Heart right ventricle (tissue), 16 donors: ENCODE measurements around the gene MUTYH. TPM values are rescaled to one million over a fixed set of nuclear protein-coding genes. Genes with fewer than 3 reads are reported as not detected.

Experiments used
- ATAC-seq, 8 donors: fragments of 200-7000 bp; cut with Tn5 transposase; one replicate each; pipeline ENCODE4 v1.9.1; 2020; ENCODE audit warnings: mild to moderate bottlenecking in 8 of 8, moderate library complexity in 8 of 8, moderate number of reproducible peaks in 1 of 8
- DNase-seq, 2 donors: peaks; one replicate each; pipeline ENCODE4 v3.0.0-alpha.2; 2020
- H3K27ac ChIP-seq, 10 donors: fragments of 200-600 bp; sonication (generic) in 2 of 10; one replicate each; pipeline versions ENCODE4 v1.5.0 to v1.8.0; 2020 to 2022; ENCODE audit warnings: mild to moderate bottlenecking in 3 of 10
- H3K27me3 ChIP-seq, 7 donors: fragments of 200-600 bp; one replicate each; pipeline ENCODE4 v1.8.0; 2021 to 2022; ENCODE audit warnings: mild to moderate bottlenecking in 2 of 7
- H3K36me3 ChIP-seq, 9 donors: fragments of 200-600 bp; sonication (generic) in 1 of 9; one replicate each; pipeline versions ENCODE4 v1.5.0 to v1.8.0; 2020 to 2022; ENCODE audit warnings: mild to moderate bottlenecking in 2 of 9
- H3K4me1 ChIP-seq, 9 donors: fragments of 200-600 bp; sonication (generic) in 1 of 9; one replicate each; pipeline versions ENCODE4 v1.5.0 to v1.8.0; 2020 to 2022; ENCODE audit warnings: mild to moderate bottlenecking in 4 of 9
- H3K4me3 ChIP-seq, 10 donors: fragments of 200-600 bp; sonication (generic) in 2 of 10; one replicate each; pipeline versions ENCODE4 v1.5.0 to v1.8.0; 2020 to 2022; ENCODE audit warnings: mild to moderate bottlenecking in 7 of 10, moderate library complexity in 2 of 10
- H3K9me3 ChIP-seq, 11 donors: fragments of 200-600 bp in 10 of 11; sonication (generic) in 2 of 11; one replicate each; pipeline versions ENCODE4 v1.5.0 to v1.8.0; 2013 to 2022; ENCODE audit warnings: mild to moderate bottlenecking in 2 of 11, control low read depth in 1 of 11, moderate library complexity in 1 of 11
- CTCF ChIP-seq, 9 donors: fragments of 200-600 bp; sonication (generic) in 2 of 9; IDR thresholded peaks; one replicate each; pipeline versions ENCODE4 v1.5.0 to v1.8.0; 2021 to 2022; ENCODE audit warnings: antibody characterized with exemption in 9 of 9, mild to moderate bottlenecking in 5 of 9, moderate library complexity in 1 of 9
- WGBS, 2 donors: extraction: QIAGEN DNeasy Blood & Tissue Kit; methylation state at CpG; one replicate each; pipeline ENCODE4 v1.1.7; 2013; ENCODE audit warnings: inconsistent platforms in 1 of 2; 5-methylcytosine and 5-hydroxymethylcytosine counted together
- intact Hi-C, 10 donors: fragments of 100-400 bp; cut with DNase I; formaldehyde crosslinking; loops; one replicate each; pipeline versions ENCODE4 v1.11.1 to v1.14.2; 2022
- polyA plus RNA-seq, 2 donors: library from polyadenylated mRNA; stranded (reverse); fragments of 200-250 nt; gene quantifications; one replicate each; pipeline ENCODE4 v1.2.3, GENCODE V29; 2013
- total RNA-seq, 10 donors: library from RNA; stranded (reverse); fragmentation: NEBNext Ultra II Directional in 3 of 10; extraction: Animal tissue kit (Norgen Biotek cat#: 25700) in 3 of 10; gene quantifications; one replicate each; pipeline versions ENCODE4 v1.2.1 to v1.2.4, GENCODE V29; 2021 to 2023
- donor health status: Arrhythmogenic right ventricular cardiomyopathy.
- donor health status: ischemic (EF 13 %, LVEDD 7.1; RV severe dilation, severe dysfunction).
- donor health status: healthy with polysubstance abuse.
- donor health status: DM: no; HTN: yes; CAD: no.
- donor health status: DM: no; HTN: no; CAD: no.
- donor health status: ischemic (EF 25% LVEDD 6.9; RV normal size, moderate dysfunction).
- donor health status: ischemic (EF 25% LVEDD 5.7; RV mildly dilated, moderate dysfunction).
- donor health status: healthy.
- donor health status: DM: yes; HTN: yes; CAD: no.
- donor health status: Ischemic cardiomyopathy.
- donor health status: ischemic (EF 35%, LVEDD 5.7; RV mildly dilated, moderate dysfunction).
- donor health status: nonischemic (EF 11% LVEDD 7.7; RV severe dilation, severe dysfunction).
- donor health status: DM: yes; HTN: yes; CAD: no.
- donor health status: PGD.
- donor health status: ischemic (EF 29% LVEDD 5.4; RV normal size, mild dysfunction).
- donor health status: nonischemic (EF 23%, LVEDD 6.1; RV moderate dilation, normal function).

Gene MUTYH
- total and polyA plus RNA-seq, 12 donors = 6.0 to 20.3 (median 9.4) TPM

DNA sequence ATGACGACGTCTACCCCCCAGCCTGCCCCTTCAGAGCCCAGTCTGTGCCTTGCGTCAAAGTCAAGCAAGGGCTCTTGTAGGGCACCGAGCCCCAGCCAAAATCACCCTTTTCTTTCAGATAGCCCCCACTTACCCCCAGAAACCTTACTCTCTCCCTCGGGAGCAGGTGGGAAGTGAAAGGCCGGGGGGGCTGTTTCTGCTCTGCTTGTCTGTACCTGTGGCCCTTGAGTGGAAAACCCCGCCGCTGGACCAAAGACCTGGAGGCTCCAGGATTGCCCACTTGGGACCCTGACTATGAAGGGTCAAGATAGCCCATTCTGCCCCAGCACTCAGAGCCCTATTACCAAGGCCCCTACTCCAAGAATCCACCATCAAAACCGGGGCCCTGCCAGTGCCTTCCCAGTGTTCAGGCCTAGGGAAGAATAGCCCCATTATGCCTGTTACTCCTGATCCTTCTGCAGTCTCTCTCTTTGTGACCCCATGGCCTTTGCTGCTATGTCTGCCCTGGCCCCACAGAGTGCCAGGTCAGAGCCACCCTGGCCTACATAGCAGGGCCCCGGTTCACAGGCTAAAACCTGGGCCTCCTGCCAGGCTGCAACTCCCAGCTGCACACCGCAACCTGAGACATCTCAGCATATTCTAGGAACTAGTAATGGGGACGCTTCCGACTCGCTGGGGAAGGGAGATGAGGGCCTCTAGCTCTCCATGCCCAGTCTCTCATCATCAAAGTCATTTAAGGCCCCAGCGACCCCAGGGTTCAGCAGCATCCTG is 35.7 kb downstream of the MUTYH start:
- ATAC-seq (peak in 1 of 8 donors; percentile 1), DNase-seq (peak; percentile 22 to 30)
- peaks cover 0 to 17% (median 10%) of the 10 kb centered on the region in 9 donors for H3K4me1 ChIP-seq
- peak overlapping the region; percentile 36 to 94 (median 82) for H3K4me3 ChIP-seq
- H3K9me3 ChIP-seq = no peaks in the 10 kb centered on the region
- no peaks in the 10 kb centered on the region for H3K36me3 ChIP-seq
- H3K27ac ChIP-seq = peak overlapping the region; percentile 76 to 96 (median 93)
- intact Hi-C loops = loop anchor here in 9 of 10 donors (5.0 to 10.0 kb wide), 10 partner anchors 188 to 587 kb away; partner anchors contain the start of genes BEST4 (in 3 of the 9), KIF2C (in 3 of the 9), TESK2 (in 3 of the 9) and RNU5D-1 (in 2 of the 9)
- 42 to 45% methylated on average over 15 of the region's 15 CpGs for WGBS, 2 donors
- TF ChIP-seq CTCF (IDR thresholded peaks at IDR 0.05) = no peak
- H3K27me3 ChIP-seq = no peaks in the 10 kb centered on the region

- TF ChIP-seq CTCF (IDR thresholded peaks at IDR 0.05) = peak in 8 of 9 donors; percentile 42 to 83 (median 72)
- intact Hi-C loops = loop anchor here in 9 of 10 donors (1.0 to 10.0 kb wide), 14 partner anchors 189 to 586 kb away; partner anchors contain the start of genes BEST4 (in 3 of the 9), KIF2C (in 3 of the 9), RNU5D-1 (in 3 of the 9) and TESK2 (in 3 of the 9)
- Histone ChIP-seq H3K9me3 (no peaks in the 10 kb centered on the region), H3K27me3 (no peaks in the 10 kb centered on the region), H3K4me3 (peak overlapping the region; percentile 36 to 94 (median 82)), H3K27ac (peak overlapping the region; percentile 76 to 96 (median 94)), H3K36me3 (no peaks in the 10 kb centered on the region), H3K4me1 (peaks cover 0 to 17% (median 10%) of the 10 kb centered on the region in 9 donors)
- DNase-seq = peak; percentile 99
- 0 to 1% methylated on average over 54 to 68 of the region's 68 CpGs for WGBS, 2 donors
- peak; percentile 97 to 98 (median 98) for ATAC-seq
These were observed 36.5 kb downstream of the MUTYH start for GRCh38 chr1:45303520-45304310.

DNA sequence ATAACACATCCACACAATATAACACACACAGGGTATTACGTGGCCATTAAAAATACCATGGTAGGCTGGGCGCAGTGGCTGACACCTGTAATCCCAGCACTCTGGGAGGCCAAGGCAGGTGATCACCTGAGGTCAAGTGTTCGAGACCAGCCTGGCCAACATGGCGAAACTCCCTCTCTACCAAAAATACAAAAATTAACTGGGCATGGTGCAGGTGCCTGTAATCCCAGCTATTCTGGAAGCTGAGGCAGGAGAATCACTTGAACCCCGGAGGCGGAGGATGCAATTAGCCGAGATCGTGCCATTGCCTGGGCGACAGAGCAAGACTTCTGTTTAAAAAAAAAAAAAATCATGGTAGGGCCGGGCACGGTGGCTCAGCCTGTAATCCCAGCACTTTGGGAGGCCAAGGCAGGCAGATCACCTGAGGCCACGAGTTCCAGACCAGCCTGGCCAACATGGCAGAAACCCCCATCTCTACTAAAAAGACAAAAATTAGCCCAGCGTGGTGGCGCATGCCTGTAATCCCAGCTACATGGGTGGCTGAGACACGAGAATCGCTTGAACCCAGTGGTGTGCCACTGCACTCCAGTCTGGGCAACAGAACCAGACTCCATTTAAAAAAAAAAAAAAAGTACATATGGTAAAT is 37.6 kb downstream of the MUTYH start:
- Histone ChIP-seq H3K9me3 (no peaks in the 10 kb centered on the region), H3K4me1 (peaks cover 0 to 17% (median 10%) of the 10 kb centered on the region in 9 donors), H3K27me3 (no peaks in the 10 kb centered on the region), H3K36me3 (no peaks in the 10 kb centered on the region), H3K27ac (peak overlapping the region in 9 of 10 donors; percentile 74 to 96 (median 87)), H3K4me3 (peak overlapping the region in 9 of 10 donors; percentile 65 to 94 (median 83))
- intact Hi-C loops = loop anchor here in 9 of 10 donors (1.0 to 10.0 kb wide), 14 partner anchors 190 to 585 kb away; partner anchors contain the start of genes BEST4 (in 3 of the 9), KIF2C (in 3 of the 9), RNU5D-1 (in 3 of the 9) and TESK2 (in 3 of the 9)
- ATAC-seq = no peak
- TF ChIP-seq CTCF (IDR thresholded peaks at IDR 0.05) = no peak
- WGBS, 2 donors = 88 to 89% methylated on average over 16 of the region's 16 CpGs
- DNase-seq = no peak
